NB4 (cell line): ENCODE measurements around the gene EGFLAM.
A peak's percentile ranks its signal among the peaks of the same experiment; 100 is the strongest.
"Not testable (repeated sequence)": the region's sequence is repeated elsewhere in the genome, so short reads cannot be mapped to it uniquely, and the experiment has no call there.

Experiments
- DNase-seq: peaks from one replicate; pipeline ENCODE4 v3.0.0; 2010; ENCODE audit warnings: low read depth
- H3K4me3 ChIP-seq: one replicate; pipeline ENCODE4 v1.5.1; 2011; ENCODE audit warnings: mild to moderate bottlenecking, low read depth, low read length, moderate library complexity
- MYC ChIP-seq: IDR thresholded peaks from 2 replicates; pipeline ENCODE4 v1.6.1; 2011; ENCODE audit warnings: low read depth, low read length
- POLR2A ChIP-seq: IDR thresholded peaks from 2 replicates; pipeline ENCODE4 v1.6.1; 2011; ENCODE audit warnings: mild to moderate bottlenecking; ENCODE audit not compliant: insufficient read length; ENCODE audit errors: extremely low read depth
- TF ChIP-seq, protein P1 (sequence below): IDR thresholded peaks from 2 replicates; pipeline ENCODE4 v1.6.1; 2011; ENCODE audit warnings: low read depth, low read length
- TF ChIP-seq, protein P2 (sequence below): IDR thresholded peaks from one replicate; pipeline ENCODE4 v1.5.1; 2012; ENCODE audit warnings: low read depth, low read length

EGFLAM gene

DNA sequence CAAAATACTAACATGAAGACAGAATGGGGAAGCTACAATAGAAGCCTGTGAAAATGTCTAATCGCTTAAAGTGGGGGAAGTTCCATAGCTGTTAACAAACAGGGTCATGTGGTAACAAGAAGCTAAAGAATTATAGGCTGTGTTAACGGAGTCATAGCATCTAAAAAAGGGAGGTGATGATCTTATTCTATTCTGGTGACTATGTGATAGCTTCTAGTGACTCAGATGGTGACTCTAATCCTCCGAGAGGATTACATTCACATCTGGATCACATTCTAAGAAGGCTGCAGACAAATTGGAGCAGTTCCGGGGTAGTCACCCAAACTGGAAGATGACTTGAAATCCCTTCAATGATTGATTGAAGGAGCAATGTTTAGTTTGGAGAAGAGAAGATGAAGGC is 156.0 kb downstream of the EGFLAM start:
- no peak for DNase-seq
- no peak overlapping the region for H3K4me3 ChIP-seq
- TF ChIP-seq, protein P1, sequence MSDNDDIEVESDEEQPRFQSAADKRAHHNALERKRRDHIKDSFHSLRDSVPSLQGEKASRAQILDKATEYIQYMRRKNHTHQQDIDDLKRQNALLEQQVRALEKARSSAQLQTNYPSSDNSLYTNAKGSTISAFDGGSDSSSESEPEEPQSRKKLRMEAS: no peak
- TF ChIP-seq POLR2A (no peak), MYC (no peak)
- TF ChIP-seq, protein P2, sequence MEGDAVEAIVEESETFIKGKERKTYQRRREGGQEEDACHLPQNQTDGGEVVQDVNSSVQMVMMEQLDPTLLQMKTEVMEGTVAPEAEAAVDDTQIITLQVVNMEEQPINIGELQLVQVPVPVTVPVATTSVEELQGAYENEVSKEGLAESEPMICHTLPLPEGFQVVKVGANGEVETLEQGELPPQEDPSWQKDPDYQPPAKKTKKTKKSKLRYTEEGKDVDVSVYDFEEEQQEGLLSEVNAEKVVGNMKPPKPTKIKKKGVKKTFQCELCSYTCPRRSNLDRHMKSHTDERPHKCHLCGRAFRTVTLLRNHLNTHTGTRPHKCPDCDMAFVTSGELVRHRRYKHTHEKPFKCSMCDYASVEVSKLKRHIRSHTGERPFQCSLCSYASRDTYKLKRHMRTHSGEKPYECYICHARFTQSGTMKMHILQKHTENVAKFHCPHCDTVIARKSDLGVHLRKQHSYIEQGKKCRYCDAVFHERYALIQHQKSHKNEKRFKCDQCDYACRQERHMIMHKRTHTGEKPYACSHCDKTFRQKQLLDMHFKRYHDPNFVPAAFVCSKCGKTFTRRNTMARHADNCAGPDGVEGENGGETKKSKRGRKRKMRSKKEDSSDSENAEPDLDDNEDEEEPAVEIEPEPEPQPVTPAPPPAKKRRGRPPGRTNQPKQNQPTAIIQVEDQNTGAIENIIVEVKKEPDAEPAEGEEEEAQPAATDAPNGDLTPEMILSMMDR: no peak

DNA sequence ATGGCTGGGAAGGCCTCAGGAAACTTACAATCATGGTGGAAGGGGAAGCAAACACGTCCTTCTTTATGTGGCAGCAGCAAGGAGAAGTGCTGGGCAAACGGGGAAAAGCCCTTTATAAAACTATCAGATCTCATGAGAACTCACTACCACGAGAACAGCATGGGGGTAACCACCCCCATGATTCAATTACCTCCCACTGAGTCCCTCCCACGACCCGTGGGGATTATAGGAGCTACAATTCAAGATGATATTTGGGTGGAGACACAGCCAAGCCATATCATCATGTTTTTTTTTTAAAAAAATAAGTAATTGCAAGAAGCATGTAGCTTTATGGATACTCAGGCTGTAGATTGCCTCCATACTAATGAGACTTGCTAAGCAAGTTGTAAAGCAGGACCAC is 157.4 kb downstream of the EGFLAM start:
- DNase-seq: not testable (repeated sequence)

DNA sequence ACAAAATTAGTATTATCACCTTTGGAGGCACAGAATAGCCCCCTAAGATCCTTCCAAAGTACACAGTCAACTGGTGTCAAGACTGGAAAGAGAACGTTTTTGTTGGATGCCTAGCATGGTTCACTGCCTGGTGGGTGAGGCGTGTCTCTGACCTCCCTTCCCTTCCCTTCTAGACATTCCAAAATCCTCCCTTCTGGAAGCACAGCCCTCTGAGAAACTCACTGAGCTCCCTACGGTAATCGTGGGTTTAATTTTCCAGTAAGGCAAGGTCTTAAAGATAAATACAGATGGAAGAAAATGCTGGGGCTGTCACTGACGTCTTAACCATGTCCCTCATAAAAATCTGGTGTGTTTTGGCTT is 159.3 kb downstream of the EGFLAM start:
- no peak for DNase-seq
- TF ChIP-seq, protein P1: no peak
- TF ChIP-seq, protein P2: no peak
- TF ChIP-seq POLR2A (no peak), MYC (no peak)

More for the DNA sequence above, 157.4 kb downstream of the EGFLAM start:
- not testable (repeated sequence) for H3K4me3 ChIP-seq

DNA sequence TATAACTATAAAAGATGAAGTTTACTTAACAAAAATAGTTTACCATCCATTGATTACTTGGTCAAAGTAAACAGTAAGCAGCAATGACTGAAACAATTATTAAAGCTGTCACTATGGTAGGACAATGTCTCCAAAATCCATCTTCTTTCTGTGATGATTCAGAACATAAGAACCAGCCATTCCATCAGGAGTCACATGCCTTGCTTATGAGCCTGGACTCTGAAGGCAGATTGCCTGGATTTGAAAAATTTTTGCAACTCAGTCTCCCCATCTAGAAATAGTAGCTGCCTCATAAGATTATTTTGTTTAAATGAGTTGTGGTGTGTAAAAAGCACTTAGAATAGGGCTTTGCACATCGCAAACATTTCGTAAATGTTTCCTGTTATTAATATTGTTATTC is 161.9 kb downstream of the EGFLAM start:
- DNase-seq: no peak
- H3K4me3 ChIP-seq: no peak overlapping the region
- TF ChIP-seq POLR2A (no peak), MYC (no peak)
- TF ChIP-seq, protein P2: no peak
- TF ChIP-seq, protein P1: no peak

More for the DNA sequence above, 159.3 kb downstream of the EGFLAM start:
- no peak overlapping the region for H3K4me3 ChIP-seq

DNA sequence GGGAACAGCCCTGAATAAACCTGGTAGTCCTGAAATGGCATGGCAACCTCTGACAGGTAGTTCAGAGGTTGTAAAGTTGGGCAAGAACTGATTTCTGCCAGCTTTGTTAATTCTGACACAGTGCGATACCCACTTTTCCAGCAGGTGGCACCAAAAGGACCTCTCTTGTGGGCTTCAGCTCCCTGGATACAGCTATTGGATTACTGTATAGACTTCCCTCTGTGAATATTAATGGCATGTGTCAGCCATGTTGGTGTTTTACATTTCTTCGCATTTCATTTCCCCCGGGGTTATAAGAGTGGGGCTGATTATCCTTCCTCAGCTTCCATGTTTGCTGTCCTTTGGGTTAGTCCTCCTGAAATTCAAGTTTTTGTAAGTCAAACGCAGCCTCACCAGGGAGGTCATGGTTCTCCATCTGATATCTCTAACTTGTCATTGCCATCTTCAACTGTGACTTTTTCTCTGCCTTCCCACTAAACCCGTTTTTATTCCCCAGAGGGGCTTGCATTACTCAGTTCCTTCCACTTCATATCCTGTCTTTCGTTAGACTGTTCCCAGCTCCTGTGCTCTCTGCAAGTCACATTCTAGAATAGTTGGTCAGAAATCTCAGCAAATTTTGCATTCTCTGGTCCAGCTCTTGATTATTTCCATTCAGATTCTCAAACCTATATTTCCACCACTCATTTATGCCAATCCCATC is 162.5 kb downstream of the EGFLAM start:
- peak; percentile 57 for DNase-seq
- no peak overlapping the region for H3K4me3 ChIP-seq
- TF ChIP-seq POLR2A (no peak), MYC (no peak)
- TF ChIP-seq, protein P1: peak; percentile 17; the same call in 1 of the 2 replicates
- TF ChIP-seq, protein P2: peak; percentile 84

DNA sequence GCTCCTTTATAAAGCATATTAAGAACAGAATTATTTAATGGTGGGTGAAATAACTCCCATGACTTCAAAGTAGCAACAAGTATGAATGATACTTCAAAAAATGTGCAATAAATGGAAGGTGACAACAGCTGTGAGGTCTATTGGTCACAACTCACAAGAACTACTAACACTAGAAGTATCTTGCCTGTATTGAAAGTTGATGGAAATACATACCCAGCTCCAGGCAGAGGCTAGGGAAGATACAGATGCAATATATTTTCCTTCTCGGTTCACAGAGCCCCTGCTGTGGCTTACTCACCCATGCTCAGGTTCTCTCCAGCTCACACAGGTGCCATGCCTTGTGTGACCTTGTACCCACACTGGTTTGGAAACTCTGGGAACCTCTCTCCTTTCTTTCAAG is 164.3 kb downstream of the EGFLAM start:
- no peak for DNase-seq
- TF ChIP-seq POLR2A: no peak
- TF ChIP-seq, protein P2: no peak
- no peak overlapping the region for H3K4me3 ChIP-seq
